Measurements from ENCODE around the gene LRRC71.

- TF ChIP-seq CTCF (IDR thresholded peaks at IDR 0.05) (no peak), POLR2A (IDR thresholded peaks at IDR 0.05) (no peak)
Observed at GRCh38 chr1:156884560-156885184, 35.8 kb upstream of the LRRC71 start.
